Esophagus mucosa (tissue), 1 donor: Measurements from ENCODE around the gene ZNF407. TPM values are rescaled to one million over a fixed set of nuclear protein-coding genes. Genes with fewer than 3 reads are reported as not detected.

Experiments
- ATAC-seq: fragments of 200-7000 bp; cut with Tn5 transposase; one replicate; pipeline ENCODE4 v1.9.1; 2020
- total RNA-seq: library from RNA; stranded (reverse); gene quantifications from one replicate; pipeline ENCODE4 v1.2.4, GENCODE V29; 2023
- donor health status: DM: yes; HTN: yes; CAD: no.

The ZNF407 gene
- total RNA-seq, 1 donor from 2014 or later, result 6.3 TPM

DNA sequence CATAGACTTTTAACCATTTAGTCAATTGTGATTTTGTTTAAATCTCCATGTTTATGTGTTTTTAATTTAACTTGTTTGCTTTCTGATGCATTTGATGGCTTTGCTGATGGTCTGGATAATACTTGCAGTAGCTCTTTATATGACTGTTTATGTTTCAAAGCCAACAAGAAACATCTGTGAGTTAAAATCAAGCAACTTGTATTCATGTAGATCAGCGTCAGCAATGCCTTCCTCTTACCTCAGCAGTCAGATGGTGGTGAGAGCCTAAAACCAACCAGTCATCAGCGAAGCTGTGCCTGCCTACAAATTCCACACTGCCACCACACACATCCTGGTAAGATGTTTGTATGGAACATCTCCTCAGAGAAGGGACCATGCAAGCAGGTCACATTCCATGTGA, 379.4 kb downstream of the ZNF407 start:
- ATAC-seq, result no peak

DNA sequence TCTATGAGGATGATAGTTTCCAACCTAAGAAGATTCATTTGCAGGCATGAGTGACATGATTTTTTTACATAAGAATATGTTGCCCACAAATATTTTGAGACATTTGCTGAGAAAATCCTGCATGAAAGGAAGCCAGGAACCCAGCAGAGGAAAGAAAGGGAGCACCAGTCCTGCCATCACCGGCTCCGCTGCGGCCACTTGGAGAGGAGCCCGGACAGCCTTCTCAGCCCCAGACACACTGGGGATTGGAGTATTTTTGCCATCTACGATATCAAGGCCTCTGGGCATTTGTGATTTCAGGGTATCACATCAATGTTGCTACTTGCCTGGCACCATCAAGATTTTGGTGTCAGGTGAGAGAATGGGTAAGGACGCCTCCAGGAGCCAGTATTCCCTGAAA, 383.0 kb downstream of the ZNF407 start:
- ATAC-seq, result no peak

DNA sequence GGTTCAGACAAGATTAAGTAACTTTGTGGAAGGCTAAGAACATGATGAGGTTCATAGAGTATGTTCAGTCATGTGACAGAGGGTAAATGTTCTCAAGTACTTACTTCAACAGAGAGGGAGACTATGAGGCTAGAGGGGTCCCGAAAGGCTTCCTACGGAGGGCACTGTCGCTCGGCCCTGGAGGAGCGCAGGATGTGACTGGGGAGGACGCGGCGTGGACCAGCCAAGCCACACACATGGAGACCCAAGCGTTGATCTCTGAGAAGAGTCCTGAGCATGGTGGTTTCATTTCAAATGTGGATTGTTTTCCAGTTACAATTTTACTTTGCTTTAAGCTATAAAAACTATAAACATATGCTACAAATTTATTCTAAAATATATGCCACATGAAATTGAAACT, 383.8 kb downstream of the ZNF407 start:
- no peak for ATAC-seq

- ATAC-seq, result no peak
These were observed 385.4 kb downstream of the ZNF407 start for GRCh38 chr18:74982946-74983635.

GRCh38 chr18:74989134-74989533, 391.5 kb downstream of the ZNF407 start:
- no peak for ATAC-seq

DNA sequence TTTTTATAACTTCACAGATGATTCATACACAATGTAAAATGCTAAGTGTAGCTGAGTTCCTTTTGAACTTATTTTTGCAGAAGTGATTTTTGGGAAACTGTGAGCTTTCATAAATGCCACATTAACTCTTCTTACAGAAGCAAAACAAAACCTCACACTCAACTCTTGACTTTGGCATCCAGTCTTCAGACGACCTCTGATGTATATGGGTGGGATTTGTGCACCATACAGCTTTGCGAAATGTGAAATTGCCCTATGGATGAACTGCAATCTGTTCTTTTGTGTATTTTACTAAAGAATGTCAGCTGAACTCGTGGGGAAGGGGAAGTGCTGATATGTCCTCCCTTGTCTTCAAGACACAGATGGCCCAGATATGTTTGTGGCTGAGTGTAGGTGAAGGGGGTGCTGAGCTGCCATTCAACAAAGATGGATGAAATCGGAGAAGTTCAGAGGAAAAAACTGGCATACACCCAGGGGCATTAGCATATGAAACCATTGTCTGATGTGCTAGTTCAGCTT, 393.0 kb downstream of the ZNF407 start:
- no peak for ATAC-seq

DNA sequence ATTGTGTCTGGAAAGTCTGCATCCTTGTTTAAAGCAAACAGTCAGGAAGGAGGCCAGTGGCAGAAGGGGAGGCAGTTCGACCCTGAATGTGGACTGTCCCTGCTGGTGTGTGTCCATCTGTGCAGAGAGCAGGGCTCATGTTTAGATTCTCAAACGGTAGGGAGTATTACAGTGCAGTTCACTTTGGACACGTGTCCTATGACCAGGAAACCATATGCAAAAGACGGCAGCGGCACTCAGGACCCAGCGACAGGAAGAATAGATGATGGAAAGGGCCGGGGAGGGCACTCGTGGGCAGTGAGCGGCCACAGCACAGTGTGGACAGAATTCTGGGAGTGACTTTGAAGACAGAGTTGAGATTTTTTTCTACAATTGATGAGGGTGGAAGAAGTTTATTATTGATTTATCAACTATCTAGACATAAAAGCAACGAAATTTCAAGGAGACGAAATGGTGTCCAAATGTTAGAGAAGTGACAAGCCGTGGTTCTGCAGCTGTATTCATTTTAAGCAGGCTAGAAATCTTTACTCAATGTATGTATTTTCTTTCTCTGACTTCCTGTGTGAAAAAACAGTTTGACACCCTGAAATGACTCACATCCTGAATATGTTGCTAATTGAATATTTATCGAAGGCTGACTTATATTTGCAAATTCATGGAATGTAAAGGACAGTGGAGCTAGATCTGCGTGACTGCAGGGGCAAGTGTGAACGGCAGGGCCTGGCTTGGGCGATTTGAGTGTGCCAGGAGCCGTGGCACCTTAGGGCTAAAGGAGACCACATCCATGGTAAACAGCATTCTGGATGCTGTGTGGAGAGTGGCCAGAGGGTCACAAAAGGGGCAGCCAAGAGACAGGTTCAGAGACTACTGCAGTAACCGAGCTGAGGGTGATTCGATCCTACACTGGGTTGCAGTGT, 397.1 kb downstream of the ZNF407 start:
- ATAC-seq, result peak; percentile 35

GRCh38 chr18:74995419-74995736, 397.7 kb downstream of the ZNF407 start:
- ATAC-seq, result no peak

DNA sequence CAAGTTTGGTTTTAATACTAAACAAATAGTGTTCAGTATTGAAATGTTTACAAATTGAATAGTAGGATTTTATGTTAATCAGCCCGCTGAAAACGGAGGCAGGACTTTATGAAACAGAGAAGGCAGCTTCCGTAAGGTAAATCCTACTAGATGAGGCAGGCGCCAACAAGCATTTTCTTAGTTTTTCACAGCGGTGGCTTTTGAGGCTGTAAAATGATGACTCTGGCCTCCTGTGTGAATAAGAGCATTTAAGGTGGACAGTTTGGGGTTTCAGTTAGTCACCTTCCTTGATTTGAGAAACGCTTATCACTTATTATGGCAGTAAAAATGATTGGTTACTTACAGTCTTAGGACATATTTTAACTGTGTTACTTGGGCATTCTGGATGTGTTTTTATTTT, 398.4 kb downstream of the ZNF407 start:
- no peak for ATAC-seq

- no peak for ATAC-seq
These were observed 399.3 kb downstream of the ZNF407 start for GRCh38 chr18:74996996-74997395.

DNA sequence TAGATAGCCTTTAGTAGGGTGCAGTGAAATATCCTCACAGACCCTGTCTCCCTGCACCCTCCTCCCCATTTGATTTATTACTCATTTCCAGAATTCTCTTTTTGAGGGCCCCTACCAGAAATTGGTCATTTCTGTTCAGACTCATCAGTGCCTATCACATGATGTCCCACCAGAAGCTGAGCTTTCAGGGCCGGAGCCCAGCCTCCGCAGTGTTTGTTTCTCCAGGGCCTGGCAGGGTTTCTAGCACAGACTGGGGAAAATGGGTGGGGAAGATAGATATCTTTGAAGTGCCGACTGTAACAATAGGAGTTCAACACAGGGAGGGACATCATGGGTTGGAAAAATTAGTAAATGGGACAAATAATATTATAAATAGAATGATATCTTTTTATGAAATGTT, 403.2 kb downstream of the ZNF407 start:
- ATAC-seq, result no peak

DNA sequence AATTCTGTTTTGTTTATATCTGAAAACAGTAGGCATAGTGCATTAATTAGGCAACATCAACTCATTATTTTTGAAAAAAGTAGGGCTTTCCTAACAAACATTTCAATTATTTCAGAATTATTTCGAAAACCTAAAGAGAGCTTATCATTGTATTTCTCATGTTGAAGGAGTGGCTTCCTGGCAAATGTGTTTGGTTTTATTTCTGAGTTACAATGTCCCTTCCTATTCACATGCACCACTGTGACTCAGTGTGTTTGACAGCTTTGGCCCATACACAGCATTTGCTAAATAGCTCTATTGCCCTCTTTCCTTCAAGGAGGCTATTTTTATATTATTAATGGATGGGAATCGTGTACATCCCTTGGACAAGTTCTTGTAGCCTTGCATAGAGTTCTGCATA, 405.4 kb downstream of the ZNF407 start:
- no peak for ATAC-seq

DNA sequence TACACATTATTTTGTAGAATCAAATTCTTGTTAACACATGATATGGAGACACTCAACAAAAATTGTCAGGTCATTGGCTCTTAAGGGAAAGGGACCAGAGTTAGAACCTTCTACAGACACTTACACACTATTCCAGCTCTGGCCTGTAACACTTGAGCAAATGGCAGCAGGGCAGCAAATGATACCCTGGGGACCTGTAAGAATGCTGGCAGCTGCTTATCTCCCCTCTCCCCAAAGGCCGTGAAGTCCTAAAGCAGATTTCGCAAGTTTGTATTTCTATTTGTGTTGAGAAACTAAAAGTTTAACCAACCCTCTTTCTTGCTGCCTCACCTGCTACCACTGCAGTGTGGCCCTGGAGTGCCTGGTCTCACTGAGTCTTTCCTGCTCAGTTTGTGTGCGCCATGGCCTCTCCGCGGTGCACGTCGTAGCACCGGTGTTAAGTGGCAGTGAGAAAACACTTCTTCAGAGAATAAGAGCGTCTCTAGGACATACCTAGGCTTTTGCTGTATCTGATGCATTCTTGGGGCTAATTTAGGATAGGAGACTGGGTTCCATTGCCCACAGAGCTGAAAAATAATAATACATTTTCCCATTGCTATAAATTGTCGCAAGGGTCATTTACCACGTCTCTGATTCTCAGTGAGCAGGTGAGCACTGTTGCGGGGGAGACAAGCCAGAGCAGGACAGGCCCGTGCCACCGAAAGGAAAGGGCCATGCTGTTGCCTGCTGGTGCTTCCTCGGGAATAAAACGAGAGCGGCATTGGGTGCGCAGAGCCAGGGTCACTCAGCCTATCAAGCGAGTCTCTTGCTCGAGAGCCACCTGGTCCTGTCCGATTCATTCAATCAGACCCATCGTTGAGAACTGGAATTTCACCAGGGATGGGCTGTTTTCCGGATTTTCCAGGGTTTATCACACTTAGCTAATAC, 406.4 kb downstream of the ZNF407 start:
- no peak for ATAC-seq

- no peak for ATAC-seq
These were observed 408.0 kb downstream of the ZNF407 start for GRCh38 chr18:75005626-75006025.

- ATAC-seq, result no peak
These were observed 410.5 kb downstream of the ZNF407 start for GRCh38 chr18:75008186-75008585.

GRCh38 chr18:75009296-75009695, 411.6 kb downstream of the ZNF407 start:
- ATAC-seq, result no peak

DNA sequence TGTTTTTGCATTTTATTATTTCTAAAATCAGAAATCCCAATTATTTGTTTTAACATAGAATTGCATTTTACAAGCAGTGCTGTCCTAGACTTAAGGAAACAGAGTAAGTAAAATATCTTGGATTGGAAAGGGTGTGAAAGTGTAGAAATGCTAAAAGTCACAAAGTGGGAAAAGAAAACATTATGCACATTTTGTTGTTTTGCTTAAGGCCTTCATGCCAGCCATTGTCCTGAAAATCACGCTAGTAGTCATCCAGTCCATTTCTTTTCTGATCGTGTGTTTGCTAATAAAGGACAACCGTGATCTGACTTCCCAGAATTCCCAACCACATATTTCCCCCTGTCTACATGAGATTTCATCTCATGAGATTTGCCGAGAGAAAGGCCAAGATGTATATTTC, 412.2 kb downstream of the ZNF407 start:
- no peak for ATAC-seq

- no peak for ATAC-seq
These were observed 412.6 kb downstream of the ZNF407 start for GRCh38 chr18:75010278-75010677.

DNA sequence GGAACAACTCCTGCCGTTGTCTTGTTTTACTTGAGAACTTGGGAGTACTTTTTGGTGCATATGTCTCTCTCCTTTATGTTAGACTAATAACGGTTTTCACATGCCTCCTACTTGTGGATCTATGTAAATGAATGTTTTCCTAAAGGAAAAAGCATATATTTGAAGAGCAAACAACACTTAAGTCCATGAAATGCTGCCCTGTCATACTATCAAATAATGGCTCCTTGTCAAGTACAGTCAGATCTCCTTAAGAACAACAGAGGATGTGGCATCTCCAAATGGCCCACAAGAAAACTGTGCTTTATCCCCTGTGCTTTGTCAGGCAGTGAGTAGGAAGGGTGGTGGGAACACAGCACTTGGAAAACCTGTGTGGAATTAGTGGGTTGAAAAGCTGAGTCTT, 413.0 kb downstream of the ZNF407 start:
- no peak for ATAC-seq

- no peak for ATAC-seq
These were observed 418.5 kb downstream of the ZNF407 start for GRCh38 chr18:75016025-75016717.

DNA sequence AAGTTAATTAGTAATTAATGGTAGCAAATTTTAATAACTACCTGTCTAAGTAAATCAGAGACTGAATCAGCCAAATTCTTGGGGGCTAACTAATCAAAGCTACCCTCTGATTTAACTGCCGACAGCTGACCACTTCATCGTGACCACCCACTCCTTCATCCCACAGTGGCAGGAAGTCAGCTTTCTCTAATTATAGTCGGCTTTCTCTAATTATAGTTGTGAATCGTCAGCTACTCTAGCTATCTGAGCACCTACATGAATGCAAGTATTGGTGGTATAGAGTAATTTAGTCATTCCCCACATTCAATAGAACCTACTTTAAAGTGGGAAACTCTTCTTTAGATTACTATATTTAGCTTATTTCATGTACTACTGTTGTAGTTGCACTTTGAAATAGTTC, 425.8 kb downstream of the ZNF407 start:
- no peak for ATAC-seq

GRCh38 chr18:75024871-75025270, 427.2 kb downstream of the ZNF407 start:
- no peak for ATAC-seq
